Measurements from ENCODE around the gene FAM72A. TPM values are rescaled to one million over a fixed set of nuclear protein-coding genes. Genes with fewer than 3 reads are reported as not detected.
"Not testable (repeated sequence)": the region's sequence is repeated elsewhere in the genome, so short reads cannot be mapped to it uniquely, and the experiment has no call there.

Gene FAM72A
- total RNA-seq = 0.64 TPM in 1 of 2 replicates, not detected in the other

- H3K4me3 ChIP-seq (ENCODE audit: low read depth, low read length) = peak within 1 kb of the TSS; percentile 39
- H3K36me3 ChIP-seq (ENCODE audit: control insufficient read depth, insufficient read depth, low read length); H3K27me3 ChIP-seq (ENCODE audit: control insufficient read depth, insufficient read depth, low read length); FAIRE-seq: not testable (repeated sequence)
- DNase-seq (ENCODE audit: low read depth) = peak; percentile 99
These were observed at the start of gene FAM72A for GRCh38 chr1:206202789-206203363. TSS of gene FAM72A (minus strand) at chr1:206202839. CDS start at chr1:206202025, 814 bp downstream.

GRCh38 chr1:206250953-206251681, 48.5 kb upstream of the FAM72A start:
- H3K4me3 ChIP-seq (ENCODE audit: low read depth, low read length); H3K27me3 ChIP-seq (ENCODE audit: control insufficient read depth, insufficient read depth, low read length); DNase-seq (ENCODE audit: low read depth); H3K36me3 ChIP-seq (ENCODE audit: control insufficient read depth, insufficient read depth, low read length); FAIRE-seq: not testable (repeated sequence)

- H3K4me3 ChIP-seq (ENCODE audit: low read depth, low read length); H3K36me3 ChIP-seq (ENCODE audit: control insufficient read depth, insufficient read depth, low read length); H3K27me3 ChIP-seq (ENCODE audit: control insufficient read depth, insufficient read depth, low read length); DNase-seq (ENCODE audit: low read depth); FAIRE-seq: not testable (repeated sequence)
These were observed 43.7 kb upstream of the FAM72A start for GRCh38 chr1:206246129-206246886.

GRCh38 chr1:206245479-206245878, 42.8 kb upstream of the FAM72A start:
- not testable (repeated sequence) for H3K36me3 ChIP-seq (ENCODE audit: control insufficient read depth, insufficient read depth, low read length); H3K4me3 ChIP-seq (ENCODE audit: low read depth, low read length); FAIRE-seq; DNase-seq (ENCODE audit: low read depth); H3K27me3 ChIP-seq (ENCODE audit: control insufficient read depth, insufficient read depth, low read length)

GRCh38 chr1:206243335-206243734, 40.7 kb upstream of the FAM72A start:
- not testable (repeated sequence) for H3K36me3 ChIP-seq (ENCODE audit: control insufficient read depth, insufficient read depth, low read length); H3K27me3 ChIP-seq (ENCODE audit: control insufficient read depth, insufficient read depth, low read length); FAIRE-seq; H3K4me3 ChIP-seq (ENCODE audit: low read depth, low read length); DNase-seq (ENCODE audit: low read depth)

- not testable (repeated sequence) for H3K36me3 ChIP-seq (ENCODE audit: control insufficient read depth, insufficient read depth, low read length); H3K27me3 ChIP-seq (ENCODE audit: control insufficient read depth, insufficient read depth, low read length); H3K4me3 ChIP-seq (ENCODE audit: low read depth, low read length); DNase-seq (ENCODE audit: low read depth); FAIRE-seq
These were observed 37.6 kb upstream of the FAM72A start for GRCh38 chr1:206240288-206240687.

- not testable (repeated sequence) for H3K27me3 ChIP-seq (ENCODE audit: control insufficient read depth, insufficient read depth, low read length); H3K4me3 ChIP-seq (ENCODE audit: low read depth, low read length); H3K36me3 ChIP-seq (ENCODE audit: control insufficient read depth, insufficient read depth, low read length); FAIRE-seq; DNase-seq (ENCODE audit: low read depth)
These were observed 32.6 kb upstream of the FAM72A start for GRCh38 chr1:206235190-206235589.

- not testable (repeated sequence) for H3K27me3 ChIP-seq (ENCODE audit: control insufficient read depth, insufficient read depth, low read length); DNase-seq (ENCODE audit: low read depth); FAIRE-seq; H3K4me3 ChIP-seq (ENCODE audit: low read depth, low read length); H3K36me3 ChIP-seq (ENCODE audit: control insufficient read depth, insufficient read depth, low read length)
These were observed 31.7 kb upstream of the FAM72A start for GRCh38 chr1:206234189-206234916.

GRCh38 chr1:206232970-206233645, 30.5 kb upstream of the FAM72A start:
- not testable (repeated sequence) for DNase-seq (ENCODE audit: low read depth); H3K36me3 ChIP-seq (ENCODE audit: control insufficient read depth, insufficient read depth, low read length); H3K4me3 ChIP-seq (ENCODE audit: low read depth, low read length); H3K27me3 ChIP-seq (ENCODE audit: control insufficient read depth, insufficient read depth, low read length); FAIRE-seq

GRCh38 chr1:206231989-206232388, 29.4 kb upstream of the FAM72A start:
- not testable (repeated sequence) for H3K36me3 ChIP-seq (ENCODE audit: control insufficient read depth, insufficient read depth, low read length); DNase-seq (ENCODE audit: low read depth); H3K27me3 ChIP-seq (ENCODE audit: control insufficient read depth, insufficient read depth, low read length); H3K4me3 ChIP-seq (ENCODE audit: low read depth, low read length); FAIRE-seq

- H3K36me3 ChIP-seq (ENCODE audit: control insufficient read depth, insufficient read depth, low read length); H3K4me3 ChIP-seq (ENCODE audit: low read depth, low read length); H3K27me3 ChIP-seq (ENCODE audit: control insufficient read depth, insufficient read depth, low read length); FAIRE-seq; DNase-seq (ENCODE audit: low read depth): not testable (repeated sequence)
These were observed 26.6 kb upstream of the FAM72A start for GRCh38 chr1:206229286-206229685.

GRCh38 chr1:206226886-206227285, 24.2 kb upstream of the FAM72A start:
- H3K36me3 ChIP-seq (ENCODE audit: control insufficient read depth, insufficient read depth, low read length); FAIRE-seq; H3K4me3 ChIP-seq (ENCODE audit: low read depth, low read length); H3K27me3 ChIP-seq (ENCODE audit: control insufficient read depth, insufficient read depth, low read length); DNase-seq (ENCODE audit: low read depth): not testable (repeated sequence)

GRCh38 chr1:206225386-206225785, 22.7 kb upstream of the FAM72A start:
- FAIRE-seq; H3K27me3 ChIP-seq (ENCODE audit: control insufficient read depth, insufficient read depth, low read length); DNase-seq (ENCODE audit: low read depth); H3K4me3 ChIP-seq (ENCODE audit: low read depth, low read length); H3K36me3 ChIP-seq (ENCODE audit: control insufficient read depth, insufficient read depth, low read length): not testable (repeated sequence)

Data from bronchial epithelial cell (primary cell).